SKM-1 treated with dmso at 0.1 percent for 144 hours (cell line): ENCODE measurements around the gene APOBEC2.

ENCODE experiments used
- DNase-seq: peaks from one replicate; lab custom pipeline; 2025; ENCODE audit not compliant: unreplicated experiment; lab: John Stamatoyannopoulos, UW

APOBEC2 gene

GRCh38 chr6:41058783-41059181 is 5.8 kb downstream of the APOBEC2 start:
- DNase-seq = no peak

GRCh38 chr6:41059556-41059955 is 6.6 kb downstream of the APOBEC2 start:
- no peak for DNase-seq

- no peak for DNase-seq
These were observed 8.3 kb downstream of the APOBEC2 start for GRCh38 chr6:41061196-41061726.

GRCh38 chr6:41062056-41062455 is 9.1 kb downstream of the APOBEC2 start:
- no peak for DNase-seq

GRCh38 chr6:41063884-41064285 is 10.9 kb downstream of the APOBEC2 start:
- DNase-seq = no peak

- DNase-seq = no peak
These were observed 11.8 kb downstream of the APOBEC2 start for GRCh38 chr6:41064841-41065240.

- DNase-seq = no peak
These were observed 12.6 kb downstream of the APOBEC2 start for GRCh38 chr6:41065550-41066026.

- peak; percentile 69 for DNase-seq
These were observed 13.9 kb downstream of the APOBEC2 start for GRCh38 chr6:41066867-41067304.

- no peak for DNase-seq
These were observed 18.5 kb downstream of the APOBEC2 start for GRCh38 chr6:41071501-41071922.

- DNase-seq = peak; percentile 100
These were observed 19.2 kb downstream of the APOBEC2 start, which contains the start of gene OARD1 for GRCh38 chr6:41071923-41072835. Gene OARD1 (minus strand): TSS chr6:41072356. CDS start chr6:41071634, 722 bp downstream.

GRCh38 chr6:41072836-41073202 is 19.8 kb downstream of the APOBEC2 start, which contains the start of gene NFYA:
Gene NFYA (plus strand): TSS chr6:41072974. CDS start chr6:41079090, 6,116 bp downstream.
- DNase-seq = peak; percentile 100

- peak; percentile 68 for DNase-seq
These were observed 20.4 kb downstream of the APOBEC2 start for GRCh38 chr6:41073203-41073967.

- no peak for DNase-seq
These were observed 21.1 kb downstream of the APOBEC2 start for GRCh38 chr6:41073968-41074691.

GRCh38 chr6:41074692-41075436 is 21.9 kb downstream of the APOBEC2 start:
- no peak for DNase-seq

- DNase-seq = no peak
These were observed 22.9 kb downstream of the APOBEC2 start for GRCh38 chr6:41075651-41076626.

GRCh38 chr6:41077536-41077935 is 24.5 kb downstream of the APOBEC2 start:
- no peak for DNase-seq

- DNase-seq = no peak
These were observed 25.1 kb downstream of the APOBEC2 start for GRCh38 chr6:41078101-41078500.

GRCh38 chr6:41079080-41079479 is 26.1 kb downstream of the APOBEC2 start:
- no peak for DNase-seq

- no peak for DNase-seq
These were observed 27.6 kb downstream of the APOBEC2 start for GRCh38 chr6:41080621-41081020.
